ENCODE data around the gene SKI. TPM values are rescaled to one million over a fixed set of nuclear protein-coding genes. Genes with fewer than 3 reads are reported as not detected.
A peak's percentile ranks its signal among the peaks of the same experiment; 100 is the strongest.

Gene SKI
- total RNA-seq, 1 donor from 2014 or later = 108 TPM

DNA sequence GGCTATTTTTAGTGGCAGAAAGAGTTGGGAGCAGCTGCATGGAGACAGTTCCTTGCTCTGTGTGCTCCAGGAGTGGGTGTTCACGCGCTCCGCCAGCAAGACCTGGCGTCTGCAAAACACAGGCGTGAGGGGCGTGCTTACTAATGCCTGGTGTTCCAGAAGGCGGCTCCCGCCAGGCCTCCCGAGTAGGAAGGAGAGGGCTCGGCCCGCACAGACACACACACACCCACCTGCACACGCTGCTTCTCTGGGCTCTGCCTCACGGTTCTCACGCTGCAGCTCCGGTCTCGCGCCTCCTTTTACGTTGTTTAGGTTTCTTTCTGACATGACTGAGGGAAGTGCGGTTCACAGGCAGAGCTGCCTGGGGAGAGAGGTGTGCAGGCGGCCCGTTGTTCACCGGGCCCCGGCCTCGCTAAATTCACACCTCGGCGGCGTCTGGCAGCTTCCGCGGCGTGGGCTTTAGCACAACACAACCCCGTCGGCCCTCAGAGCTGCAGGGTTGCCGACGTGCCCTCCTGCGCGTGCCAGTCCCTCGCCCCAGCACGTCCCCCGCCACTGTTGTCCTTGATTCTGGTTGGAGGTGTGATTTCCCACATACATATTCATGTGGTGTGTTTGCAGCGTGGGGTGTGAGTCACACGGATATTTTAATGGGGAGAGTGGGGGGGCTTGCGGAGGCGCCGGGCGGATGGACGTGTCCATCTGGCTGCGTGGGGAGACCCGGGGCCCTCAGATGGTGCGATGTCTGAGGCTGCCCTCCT, 77.0 kb downstream of the SKI start:
- no peak for ATAC-seq
- intact Hi-C loops (cut with DNase I) = no loop called here
- DNase-seq (ENCODE audit: low spot score) = no peak

DNA sequence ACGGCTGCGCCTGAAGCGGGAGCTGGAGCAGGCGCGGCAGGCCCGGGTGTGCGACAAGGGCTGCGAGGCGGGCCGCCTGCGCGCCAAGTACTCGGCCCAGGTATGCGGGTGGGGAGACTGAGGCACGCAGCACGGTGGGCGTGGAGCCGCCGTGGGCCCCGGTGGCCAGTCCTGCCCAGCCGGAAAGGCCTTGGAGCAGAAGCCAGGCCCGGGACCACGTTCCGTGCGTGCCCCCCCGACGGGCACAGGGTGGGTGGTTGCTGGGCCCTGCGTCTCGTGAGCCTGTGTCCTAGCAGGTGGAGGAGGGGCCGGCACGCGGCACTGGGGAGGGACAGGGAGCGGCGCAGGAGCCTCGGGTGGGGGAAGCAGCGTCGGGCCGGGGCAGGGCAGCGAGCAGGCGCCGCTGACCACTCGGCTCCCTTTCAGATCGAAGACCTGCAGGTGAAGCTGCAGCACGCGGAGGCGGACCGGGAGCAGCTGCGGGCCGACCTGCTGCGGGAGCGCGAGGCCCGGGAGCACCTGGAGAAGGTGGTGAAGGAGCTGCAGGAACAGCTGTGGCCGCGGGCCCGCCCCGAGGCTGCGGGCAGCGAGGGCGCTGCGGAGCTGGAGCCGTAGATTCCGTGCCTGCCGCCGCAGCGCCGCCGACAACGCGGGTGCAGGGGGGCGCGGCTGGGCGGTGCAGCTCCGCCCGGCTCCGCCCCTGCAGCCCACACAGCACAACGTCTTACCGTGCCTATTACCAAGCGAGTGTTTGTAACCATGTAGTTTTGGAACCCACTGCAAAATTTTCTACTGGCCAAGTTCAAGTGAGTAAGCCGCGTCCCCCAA, 78.2 kb downstream of the SKI start:
- intact Hi-C loops (cut with DNase I) = no loop called here
- no peak for ATAC-seq

DNA sequence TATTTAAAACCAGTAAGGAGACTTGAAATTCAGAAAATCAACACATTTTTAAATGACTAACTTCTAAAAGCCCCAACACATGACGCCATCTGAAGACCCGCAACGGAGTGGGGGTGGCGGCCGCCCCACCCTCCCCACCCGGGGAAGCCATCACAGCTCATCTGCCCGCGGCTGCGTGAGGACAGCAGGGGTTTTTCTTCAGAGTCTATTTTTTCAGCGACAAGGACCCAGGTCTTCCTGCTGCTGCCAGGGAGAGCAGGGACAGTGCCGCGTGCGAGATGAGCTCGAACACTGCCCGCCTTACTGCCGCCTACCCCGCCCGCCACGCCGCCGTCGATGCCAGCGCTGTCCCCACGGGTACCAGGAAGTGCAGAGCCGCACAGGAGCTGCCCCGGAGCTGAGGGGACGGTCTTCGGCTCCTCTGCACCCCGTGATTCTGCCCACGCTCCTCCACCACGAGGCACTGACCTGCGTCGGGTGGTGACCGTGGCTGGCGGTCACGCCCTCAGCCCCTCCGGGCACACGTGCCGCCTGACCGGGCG, 79.0 kb downstream of the SKI start:
- DNase-seq (ENCODE audit: low spot score) (no peak), ATAC-seq (no peak)
- intact Hi-C loops (cut with DNase I) = no loop called here

More for the DNA sequence above, 78.2 kb downstream of the SKI start:
- DNase-seq (ENCODE audit: low spot score) = no peak

DNA sequence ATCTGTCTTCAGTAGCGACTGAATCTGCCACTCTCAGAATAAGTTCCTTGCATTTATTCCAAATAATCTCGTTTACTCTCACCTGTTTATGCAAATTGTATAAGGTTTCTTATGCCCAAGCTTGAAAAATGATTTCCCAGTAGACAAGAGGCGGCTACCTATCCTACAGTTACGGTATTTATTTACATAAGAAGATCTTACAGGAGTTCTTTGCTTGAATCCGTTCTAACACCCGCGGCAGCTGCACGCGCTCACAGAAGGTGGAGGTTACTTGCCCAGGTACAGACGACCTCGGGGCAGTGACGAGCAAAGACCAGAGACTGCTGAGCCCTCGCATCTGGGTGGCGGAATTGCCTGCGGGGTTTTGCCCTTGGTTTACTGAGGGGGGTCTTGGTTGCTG, 79.9 kb downstream of the SKI start:
- DNase-seq (ENCODE audit: low spot score) (no peak), ATAC-seq (no peak)
- intact Hi-C loops (cut with DNase I) = no loop called here

DNA sequence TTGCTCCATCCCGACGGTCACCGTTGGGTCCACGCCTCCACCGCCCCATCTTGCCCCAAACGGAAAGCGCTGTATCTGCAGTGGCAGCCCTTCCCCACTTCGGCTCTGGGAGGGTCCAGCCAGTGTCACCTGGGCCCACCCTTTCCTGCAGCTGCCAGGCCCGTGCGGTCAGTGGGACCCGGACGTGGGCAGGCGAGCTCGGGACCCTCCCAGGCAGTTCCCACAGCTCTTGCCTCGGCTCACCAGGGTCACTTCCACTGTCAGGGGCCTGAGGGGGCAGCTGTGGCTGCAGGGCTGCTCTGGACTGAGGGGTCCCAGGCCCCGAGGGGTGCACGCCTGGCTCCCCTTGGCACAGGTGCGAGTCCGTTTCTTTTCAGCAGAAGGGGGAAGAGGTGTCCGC, 80.7 kb downstream of the SKI start:
- DNase-seq (ENCODE audit: low spot score) (no peak), ATAC-seq (no peak)
- intact Hi-C loops (cut with DNase I) = no loop called here

DNA sequence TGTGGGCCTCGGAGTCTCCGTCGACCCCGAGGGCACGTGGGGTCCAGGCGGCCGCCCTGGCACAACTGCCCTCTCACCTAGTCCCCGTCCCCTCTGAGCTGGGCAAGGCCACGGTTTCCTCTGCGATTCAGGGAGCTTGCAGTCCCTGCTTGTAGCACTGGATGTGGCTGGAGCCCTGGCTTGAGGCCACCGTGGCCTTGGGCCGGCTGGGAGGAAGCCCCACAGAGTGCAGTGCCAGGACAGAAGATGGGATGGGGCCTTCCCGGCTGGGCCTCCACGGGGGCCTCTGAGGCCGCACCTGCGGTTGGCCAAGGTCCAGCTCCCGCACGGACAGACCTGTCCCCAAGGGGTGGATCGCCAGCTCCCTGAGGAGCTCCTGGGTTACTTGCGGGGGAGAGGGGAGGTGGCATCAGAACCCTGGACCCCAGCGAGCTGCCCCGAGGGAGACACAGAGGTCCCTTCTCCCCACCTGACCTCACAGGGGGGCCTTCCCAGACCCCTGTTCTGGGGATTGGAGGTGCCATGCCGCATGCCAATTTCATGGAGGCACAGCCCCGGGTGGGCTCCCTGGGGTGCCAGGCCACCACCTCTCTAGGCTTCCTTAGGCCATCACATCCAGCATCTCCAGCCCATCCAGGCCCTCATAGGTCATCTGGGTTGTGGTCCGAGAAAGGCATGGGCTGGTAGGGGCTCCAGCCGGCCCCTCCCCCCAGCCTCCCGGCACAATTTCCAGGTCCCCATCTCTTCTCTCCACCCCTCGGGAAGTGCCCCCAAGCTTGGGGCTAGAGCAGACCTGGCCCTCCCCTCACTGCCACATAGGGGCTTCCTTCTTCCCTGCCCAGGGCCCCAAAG, 82.4 kb downstream of the SKI start:
- peak; percentile 3 for ATAC-seq
- intact Hi-C loops (cut with DNase I) = no loop called here
- no peak for DNase-seq (ENCODE audit: low spot score)

DNA sequence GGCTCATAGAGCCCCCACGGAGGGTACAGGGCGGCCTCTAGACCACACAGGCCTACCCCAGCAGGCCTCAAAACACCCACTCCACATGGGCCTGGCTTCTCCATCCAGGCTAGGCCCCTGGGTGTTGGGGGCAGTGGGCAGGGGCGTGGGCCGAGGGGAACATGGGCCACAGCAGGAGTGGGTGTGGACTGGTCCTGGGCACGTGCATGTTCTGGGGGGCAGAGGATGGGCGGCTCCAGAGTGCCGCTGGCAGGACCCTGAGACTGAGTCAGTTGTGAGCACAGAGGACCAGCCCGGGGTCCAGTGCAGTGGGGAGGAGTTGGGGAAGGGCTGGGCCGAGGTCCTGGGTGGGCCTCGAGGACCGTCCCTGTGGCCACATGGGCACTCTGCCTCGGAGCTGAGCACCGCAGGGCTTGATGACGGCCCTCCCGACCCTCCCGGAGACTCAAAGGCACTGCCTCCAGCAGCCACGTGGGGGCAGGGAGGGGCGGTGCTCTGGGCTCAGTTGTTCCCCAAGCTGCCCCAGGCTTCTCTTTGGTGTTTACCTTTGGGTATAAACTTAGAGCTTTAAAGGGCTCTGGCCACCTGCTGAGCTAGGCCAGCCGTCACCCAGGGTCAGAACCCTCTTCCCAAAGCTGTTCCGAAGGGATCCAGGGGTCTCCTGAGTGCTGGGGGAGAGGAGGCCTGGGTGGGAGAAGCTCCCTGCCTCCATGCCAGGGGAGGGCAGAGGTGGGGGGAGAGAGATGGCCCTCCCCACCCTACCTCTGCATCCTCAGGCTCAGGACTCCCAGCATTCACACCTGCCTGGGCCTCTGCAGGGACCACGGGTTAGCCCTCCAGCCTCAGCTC, 83.3 kb downstream of the SKI start:
- ATAC-seq = peak; percentile 55
- DNase-seq (ENCODE audit: low spot score) = no peak
- intact Hi-C loops (cut with DNase I) = no loop called here

DNA sequence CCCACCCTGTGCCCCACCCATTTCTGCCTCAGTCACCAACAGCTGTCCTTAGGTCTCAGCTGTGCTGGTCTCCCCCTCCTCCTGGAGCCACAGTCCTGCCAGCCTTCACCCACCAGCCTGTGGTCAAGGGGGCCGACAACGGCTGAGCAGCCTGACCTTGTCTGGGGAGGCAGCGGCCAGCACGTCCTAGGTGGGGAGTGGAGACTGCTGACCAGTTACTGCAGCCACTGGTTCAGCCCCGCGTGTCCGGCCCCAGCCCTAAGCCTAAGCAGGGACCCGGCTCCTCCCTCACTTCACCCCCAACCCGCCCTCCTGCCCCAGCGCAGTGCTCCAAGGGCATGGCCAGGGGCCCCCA, 84.0 kb downstream of the SKI start:
- ATAC-seq = peak; percentile 25
- intact Hi-C loops (cut with DNase I) = no loop called here

DNA sequence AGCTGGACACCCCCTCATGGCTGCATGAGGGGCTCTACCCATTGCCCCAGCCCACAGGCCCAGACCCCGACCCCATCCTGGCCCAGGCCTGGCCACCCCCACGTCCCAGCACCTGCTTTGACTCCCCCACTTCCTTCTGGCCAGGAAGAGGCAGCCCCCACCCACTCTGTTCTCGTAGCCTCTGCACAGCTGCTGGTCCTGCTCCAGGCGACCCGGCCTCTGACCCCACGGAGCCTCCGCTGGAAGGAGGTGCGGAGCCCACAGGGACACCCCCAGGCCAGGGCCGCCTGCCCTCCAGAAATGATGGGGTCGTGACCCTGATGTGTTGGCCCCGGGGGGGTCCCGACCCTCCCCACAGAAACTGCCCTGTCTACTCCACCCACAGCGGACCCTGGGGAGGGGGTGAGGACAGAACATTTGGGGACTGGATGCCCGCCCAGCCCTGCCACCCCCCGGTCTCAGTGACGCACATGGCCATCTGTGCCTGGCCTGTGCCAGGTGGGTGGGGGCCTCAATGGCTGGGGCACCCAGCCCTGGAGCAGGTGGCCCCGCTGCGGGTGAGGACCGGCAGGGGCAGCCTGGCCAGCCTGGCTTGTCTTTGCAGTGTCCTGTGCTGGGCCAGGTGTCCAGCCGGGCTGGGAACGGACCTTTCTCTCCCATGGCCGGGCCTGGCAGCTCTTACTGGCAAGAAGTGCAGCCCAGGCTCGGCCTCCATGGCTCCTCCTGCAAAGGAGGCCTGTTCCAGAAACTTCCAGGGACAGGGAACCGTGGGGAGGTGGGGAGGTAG, 84.6 kb downstream of the SKI start:
- intact Hi-C loops (cut with DNase I) = no loop called here
- ATAC-seq (peak; percentile 16), DNase-seq (ENCODE audit: low spot score) (no peak)

More for the DNA sequence above, 84.0 kb downstream of the SKI start:
- DNase-seq (ENCODE audit: low spot score) = no peak

DNA sequence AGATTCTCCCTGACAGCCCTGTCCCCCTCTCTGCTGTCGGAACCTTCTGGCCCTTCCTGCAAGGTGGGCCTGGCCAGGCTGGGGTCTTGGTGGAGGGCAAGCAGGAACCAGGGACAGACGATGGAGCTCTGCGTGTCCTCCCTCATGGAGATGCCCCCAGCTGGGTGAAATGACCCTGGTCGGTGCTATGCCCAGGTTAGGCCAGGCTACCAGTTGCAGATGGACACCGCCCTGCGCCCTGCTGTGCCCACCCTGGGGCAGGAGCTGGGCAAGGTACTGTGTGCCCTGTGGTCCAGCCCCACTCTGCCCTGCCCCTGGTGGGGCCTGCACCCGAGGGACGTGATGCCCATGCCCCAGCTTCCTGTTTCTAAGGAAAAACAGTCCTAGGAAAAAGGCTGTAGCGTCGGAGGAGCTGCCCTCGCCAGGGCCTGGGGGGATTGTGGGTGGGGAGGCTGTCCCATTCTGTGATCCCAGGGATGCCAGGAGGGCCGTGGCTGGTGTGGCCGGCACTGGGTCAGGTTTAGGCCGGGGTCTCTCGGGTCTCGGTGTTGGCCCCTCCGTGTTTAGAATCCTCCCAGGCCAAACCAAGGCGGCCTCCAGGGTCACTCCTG, 85.6 kb downstream of the SKI start:
- ATAC-seq (no peak), DNase-seq (ENCODE audit: low spot score) (no peak)
- intact Hi-C loops (cut with DNase I) = no loop called here

DNA sequence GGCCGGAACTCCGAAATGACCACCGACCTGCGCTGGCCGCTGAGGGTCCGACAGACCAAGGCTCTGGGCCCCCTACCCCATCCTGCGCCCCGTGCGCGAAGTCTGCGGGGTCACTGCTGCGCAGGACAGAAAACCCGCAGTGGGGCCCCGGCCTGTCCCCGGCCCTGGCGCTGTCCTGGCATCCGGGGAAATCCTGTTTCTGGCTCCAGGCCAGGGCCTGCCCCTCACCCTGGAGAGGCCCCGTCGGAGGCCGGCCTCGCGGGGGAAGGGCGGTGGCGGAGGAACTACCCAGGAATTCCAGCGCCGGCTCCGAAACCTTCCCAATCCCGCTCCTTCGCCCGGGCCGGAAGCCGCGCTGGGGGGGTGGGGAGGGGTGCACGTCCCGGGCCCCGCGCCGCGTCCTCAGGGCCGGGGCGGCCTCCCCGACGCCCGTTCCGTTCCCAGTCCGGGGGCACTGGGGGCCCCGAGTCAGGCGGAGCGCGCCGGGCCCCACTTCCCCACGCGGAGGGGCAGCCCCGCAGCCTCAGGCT, 86.2 kb downstream of the SKI start:
- ATAC-seq = peak; percentile 1
- intact Hi-C loops (cut with DNase I) = no loop called here
- DNase-seq (ENCODE audit: low spot score) = peak; percentile 86

DNA sequence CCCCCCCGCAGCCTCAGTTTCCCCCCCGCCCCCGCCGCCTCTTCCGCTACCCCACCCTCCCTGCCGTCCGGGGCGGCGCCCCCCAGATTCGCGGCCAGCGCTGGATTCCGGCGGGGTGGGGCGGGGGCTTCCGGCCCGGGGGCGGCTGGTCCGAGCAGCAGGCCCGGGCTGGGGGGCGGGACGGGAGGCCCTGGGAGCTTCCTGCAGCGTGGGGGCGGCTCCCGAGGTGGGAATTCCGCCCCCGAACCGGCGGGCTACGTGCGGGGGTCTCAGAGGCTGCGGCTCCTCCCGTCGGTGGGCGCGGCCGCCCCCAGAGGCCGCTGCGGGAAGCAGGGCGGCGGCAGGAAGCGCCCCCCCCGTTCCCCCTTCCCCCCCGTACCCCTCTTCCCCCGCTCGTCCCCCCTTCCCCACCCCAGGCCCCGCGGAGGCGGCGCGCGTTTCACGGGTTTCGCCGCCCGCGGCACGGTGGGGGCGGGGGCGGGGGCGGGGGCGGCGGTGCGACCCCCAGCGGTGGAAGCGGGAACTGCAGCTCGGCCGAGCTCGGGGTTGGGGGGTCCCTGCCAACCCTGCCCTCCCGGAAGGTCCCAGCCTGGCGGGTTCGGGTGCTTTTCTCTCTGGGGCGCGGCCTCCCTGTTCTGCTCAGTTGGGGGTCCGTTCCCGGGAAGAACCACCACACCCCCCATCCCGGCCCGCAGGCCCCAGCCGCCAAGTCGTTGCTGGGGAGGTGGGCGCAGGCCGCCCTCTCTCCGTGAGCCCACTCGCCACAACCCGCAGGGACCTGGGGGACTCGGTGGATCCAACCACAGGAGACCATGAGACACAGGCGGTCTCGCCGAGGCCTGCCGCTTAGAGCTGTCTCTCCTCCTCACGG, 86.9 kb downstream of the SKI start:
- DNase-seq (ENCODE audit: low spot score) (no peak), ATAC-seq (no peak)
- intact Hi-C loops (cut with DNase I) = no loop called here

DNA sequence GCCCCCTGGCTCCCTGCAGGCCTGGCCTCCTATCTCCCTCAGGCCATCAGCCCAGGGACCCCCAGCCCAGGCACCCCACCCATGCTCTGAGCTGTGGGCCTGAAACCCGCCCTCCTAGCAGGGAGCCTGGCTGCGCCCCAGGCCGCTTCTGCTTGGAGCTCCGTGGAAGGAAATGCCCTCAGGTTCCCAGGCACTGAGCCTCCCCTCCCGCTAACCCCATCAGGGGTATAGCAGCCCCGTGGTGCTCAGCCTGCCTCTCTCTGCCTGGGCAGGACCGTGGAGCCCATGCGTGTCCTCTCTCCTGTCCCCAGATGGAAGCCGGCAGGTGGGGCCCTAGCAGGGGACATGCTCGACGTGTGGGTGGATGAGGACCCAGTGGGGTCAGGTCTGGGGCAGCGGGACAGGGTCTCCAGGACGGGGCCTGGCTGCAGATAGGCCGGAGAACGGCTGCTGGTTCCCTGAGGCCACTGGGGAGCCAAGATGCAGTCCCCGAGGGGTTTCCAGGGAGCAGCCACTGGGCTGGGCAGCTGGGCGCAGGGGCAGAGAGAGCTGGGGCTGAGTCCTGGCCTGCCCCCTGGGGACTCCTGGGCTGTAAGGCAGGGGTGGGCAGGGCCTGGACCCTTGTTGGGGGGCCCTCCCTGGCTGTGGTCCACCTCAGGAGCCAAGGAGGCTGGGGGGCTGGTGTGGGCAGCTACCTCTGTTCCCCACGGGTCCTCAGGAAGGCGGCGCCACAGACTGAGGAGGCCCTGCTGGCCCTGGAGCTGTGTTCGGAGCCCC, 87.7 kb downstream of the SKI start:
- intact Hi-C loops (cut with DNase I) = no loop called here
- ATAC-seq = no peak
- no peak for DNase-seq (ENCODE audit: low spot score)

DNA sequence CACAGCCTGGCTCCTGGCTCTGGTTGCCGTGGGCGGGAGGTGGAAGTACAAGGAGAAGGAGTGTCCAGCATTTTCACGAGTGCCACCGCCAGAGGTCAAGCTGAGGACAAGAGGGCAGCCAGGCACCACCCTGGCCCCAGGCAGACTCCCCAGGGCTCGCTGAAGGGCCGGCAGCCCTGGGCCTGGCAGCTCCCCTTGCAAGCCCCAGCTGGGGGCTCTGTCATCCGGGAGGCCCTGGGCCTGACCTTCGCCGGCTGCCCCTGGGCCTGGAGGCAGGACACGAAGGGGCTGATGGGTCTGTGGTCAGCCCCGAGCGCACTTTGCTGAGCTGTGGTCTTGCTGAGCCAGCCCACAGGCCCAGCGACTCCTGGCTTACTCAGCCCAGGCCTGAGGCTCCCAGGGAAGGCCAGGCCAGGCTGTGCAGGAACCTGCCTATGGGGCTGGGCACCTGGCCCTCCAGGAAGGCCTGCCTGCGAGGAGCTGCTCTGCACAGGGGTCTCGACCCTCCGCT, 88.4 kb downstream of the SKI start:
- ATAC-seq = no peak
- intact Hi-C loops (cut with DNase I) = no loop called here

More for the DNA sequence above, 88.4 kb downstream of the SKI start:
- DNase-seq (ENCODE audit: low spot score) = no peak
